Liver (tissue), 9 donors: ENCODE data around the gene TBL2. TPM values are rescaled to one million over a fixed set of nuclear protein-coding genes. Genes with fewer than 3 reads are reported as not detected.

Experiments used
- DNase-seq: peaks from one replicate; pipeline ENCODE4 v3.0.0-alpha.2; 2017; ENCODE audit warnings: low spot score
- H3K27ac ChIP-seq, 2 donors: one replicate each; pipeline ENCODE4 v1.7.0; 2013; ENCODE audit warnings: inconsistent platforms in 2 of 2, low read length in 2 of 2, control low read depth in 1 of 2, low read depth in 1 of 2, mild to moderate bottlenecking in 1 of 2
- H3K27me3 ChIP-seq, 4 donors: one replicate each; pipeline versions ENCODE4 v1.6.1 to v1.7.0; 2013; ENCODE audit warnings: low read length in 3 of 4, inconsistent platforms in 1 of 4, mild to moderate bottlenecking in 1 of 4, moderate library complexity in 1 of 4; ENCODE audit not compliant: control insufficient read depth in 4 of 4, insufficient read depth in 4 of 4
- H3K36me3 ChIP-seq, 4 donors: one replicate each; pipeline versions ENCODE4 v1.6.1 to v1.7.0; 2013; ENCODE audit warnings: low read length in 3 of 4, mild to moderate bottlenecking in 3 of 4, low read depth in 1 of 4, moderate library complexity in 1 of 4; ENCODE audit not compliant: control insufficient read depth in 4 of 4, insufficient read depth in 3 of 4
- H3K4me1 ChIP-seq, 4 donors: one replicate each; pipeline versions ENCODE4 v1.6.1 to v1.7.0; 2013; ENCODE audit warnings: low read length in 3 of 4, mild to moderate bottlenecking in 3 of 4, moderate library complexity in 1 of 4; ENCODE audit not compliant: control insufficient read depth in 4 of 4, insufficient read depth in 4 of 4
- H3K4me3 ChIP-seq, 3 donors: one replicate each; pipeline versions ENCODE4 v1.6.1 to v1.7.0; 2013; ENCODE audit warnings: low read length in 3 of 3, control low read depth in 1 of 3, low read depth in 1 of 3, mild to moderate bottlenecking in 1 of 3
- H3K9ac ChIP-seq, 2 donors: one replicate each; pipeline ENCODE4 v1.7.0; 2013; ENCODE audit warnings: low read length in 2 of 2, mild to moderate bottlenecking in 2 of 2, moderate library complexity in 2 of 2, control low read depth in 1 of 2, low read depth in 1 of 2
- H3K9me3 ChIP-seq, 4 donors: one replicate each; pipeline versions ENCODE4 v1.6.1 to v1.7.0; 2013; ENCODE audit warnings: low read length in 3 of 4; ENCODE audit not compliant: control insufficient read depth in 4 of 4
- CTCF ChIP-seq: fragments of 150-350 bp; IDR thresholded peaks from 2 replicates; pipeline ENCODE4 v1.5.1; 2017; ENCODE audit warnings: improper control_type of control experiment, low read depth, low read length; ENCODE audit not compliant: missing input control
- EGR1 ChIP-seq, 2 donors: IDR thresholded peaks; 2 replicates each; pipeline ENCODE4 v1.6.1; 2016 to 2018; ENCODE audit warnings: antibody characterized with exemption in 2 of 2, low read depth in 2 of 2
- FOXA1 ChIP-seq: IDR thresholded peaks from 2 replicates; pipeline ENCODE4 v1.6.1; 2016; ENCODE audit warnings: antibody characterized with exemption
- FOXA2 ChIP-seq: IDR thresholded peaks from 2 replicates; pipeline ENCODE4 v1.6.1; 2016; ENCODE audit warnings: antibody characterized with exemption
- GABPA ChIP-seq, 2 donors: IDR thresholded peaks in 1 of 2; conservative IDR thresholded peaks in 1 of 2; 2 replicates each; pipeline ENCODE4 v1.6.1; 2016; ENCODE audit warnings: antibody characterized with exemption in 2 of 2, mild to moderate bottlenecking in 1 of 2, moderate library complexity in 1 of 2
- HNF4A ChIP-seq, 2 donors: conservative IDR thresholded peaks; 2 replicates each; pipeline ENCODE4 v1.6.1; 2016; ENCODE audit warnings: antibody characterized with exemption in 2 of 2, mild to moderate bottlenecking in 2 of 2
- HNF4G ChIP-seq: IDR thresholded peaks from 2 replicates; pipeline ENCODE4 v1.6.1; 2016; ENCODE audit warnings: antibody characterized with exemption
- JUND ChIP-seq, 2 donors: IDR thresholded peaks; 2 replicates each; pipeline ENCODE4 v1.6.1; 2016; ENCODE audit warnings: antibody characterized with exemption in 2 of 2
- NR2F2 ChIP-seq: IDR thresholded peaks from 2 replicates; pipeline ENCODE4 v1.6.1; 2016; ENCODE audit warnings: antibody characterized with exemption
- RAD21 ChIP-seq, 2 donors: IDR thresholded peaks; 2 replicates each; pipeline ENCODE4 v1.6.1; 2016; ENCODE audit warnings: antibody characterized with exemption in 2 of 2, mild to moderate bottlenecking in 2 of 2
- RXRA ChIP-seq, 2 donors: IDR thresholded peaks; 2 replicates each; pipeline ENCODE4 v1.6.1; 2017 to 2018; ENCODE audit warnings: antibody characterized with exemption in 2 of 2, mild to moderate bottlenecking in 1 of 2
- SP1 ChIP-seq: IDR thresholded peaks from 2 replicates; pipeline ENCODE4 v1.6.1; 2018; ENCODE audit warnings: antibody characterized with exemption, mild to moderate bottlenecking
- TAF1 ChIP-seq: conservative IDR thresholded peaks from 2 replicates; pipeline ENCODE4 v1.6.1; 2016; ENCODE audit warnings: antibody characterized with exemption, mild to moderate bottlenecking
- YY1 ChIP-seq: IDR thresholded peaks from 2 replicates; pipeline ENCODE4 v1.6.1; 2016; ENCODE audit warnings: antibody characterized with exemption, mild to moderate bottlenecking
- ZBTB33 ChIP-seq: IDR thresholded peaks from 2 replicates; pipeline ENCODE4 v1.6.1; 2016; ENCODE audit warnings: antibody characterized with exemption
- WGBS: extraction: QIAGEN DNeasy Blood & Tissue Kit; methylation state at CpG from one replicate; pipeline ENCODE4 v1.1.7; 2013; 5-methylcytosine and 5-hydroxymethylcytosine counted together
- polyA plus RNA-seq, 2 donors: library from polyadenylated mRNA; stranded (reverse) in 1 of 2; unstranded in 1 of 2; fragments of 200-250 nt in 1 of 2; fragments of >200 nt in 1 of 2; fragmentation: Nextera tagmentation in 1 of 2; extraction: Ambion mirVana in 1 of 2; gene quantifications; one replicate each; pipeline versions ENCODE4 v1.2.1 to v1.2.3, GENCODE V29; 2013 to 2015
- total RNA-seq, 2 donors: library from RNA; depleted of rRNA; stranded (reverse); fragments of >200 nt; gene quantifications; one replicate each; pipeline ENCODE4 v1.2.3, GENCODE V29; 2014
- TF ChIP-seq, protein P1 (sequence below): IDR thresholded peaks from 2 replicates; pipeline ENCODE4 v1.6.1; 2016; ENCODE audit warnings: antibody characterized with exemption
- TF ChIP-seq, protein P2 (sequence below): IDR thresholded peaks from 2 replicates; pipeline ENCODE4 v1.6.1; 2016; ENCODE audit warnings: antibody characterized with exemption
- TF ChIP-seq, protein P3 (sequence below): IDR thresholded peaks from 2 replicates; pipeline ENCODE4 v1.6.1; 2016; ENCODE audit warnings: antibody characterized with exemption, mild to moderate bottlenecking
- donor health status: healthy.
- donor health status: healthy.
- donor health status: healthy.
- donor health status: healthy.
- donor health status: healthy.

The TBL2 gene
- total and polyA plus RNA-seq, 4 donors: 10.9 to 36.6 (median 19.0) TPM

DNA sequence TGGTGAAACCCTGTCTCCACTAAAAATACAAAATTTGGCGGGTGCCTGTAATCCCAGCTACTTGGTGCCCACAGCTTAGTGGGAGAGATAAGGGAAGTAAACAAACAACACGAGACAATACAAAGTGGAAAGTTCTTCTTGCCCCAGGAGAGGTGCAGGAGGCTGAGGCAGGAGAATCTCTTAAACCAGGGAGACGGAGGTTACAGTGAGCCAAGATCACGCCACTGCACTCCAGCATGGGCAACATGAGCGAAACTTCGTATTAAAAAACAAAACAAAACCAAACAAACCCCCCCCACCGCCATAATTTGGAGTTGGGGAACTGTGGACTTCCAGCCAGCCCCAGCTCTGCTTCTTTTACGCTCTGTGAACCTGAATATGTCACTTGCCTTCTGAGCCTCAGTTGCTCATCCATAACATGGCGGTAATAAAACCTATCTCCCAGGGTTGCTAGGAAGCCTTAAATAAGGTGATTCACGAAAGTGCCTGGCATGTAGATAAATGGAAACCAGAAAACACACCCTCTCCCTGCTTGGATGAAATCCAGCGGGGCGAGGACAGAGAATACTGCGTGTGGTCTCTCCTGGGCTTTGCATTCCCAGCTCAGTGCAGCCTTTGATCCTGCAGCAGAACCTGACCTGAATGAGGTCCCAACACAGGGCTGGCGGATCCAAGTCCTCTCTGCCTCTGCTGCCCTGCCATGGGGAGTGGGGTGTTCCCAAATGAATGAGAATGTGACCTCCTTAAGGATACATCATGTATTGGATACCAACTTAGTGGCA, 35.8 kb upstream of the TBL2 start:
- Histone ChIP-seq H3K9ac (no peak overlapping the region), H3K27ac (peak overlapping the region; percentile 77 to 90), H3K36me3 (peaks cover 6 to 16% (median 10%) of the 10 kb centered on the region in 4 donors), H3K4me3 (no peak overlapping the region), H3K4me1 (peaks cover 38 to 97% (median 85%) of the 10 kb centered on the region in 4 donors), H3K9me3 (no peaks in the 10 kb centered on the region), H3K27me3 (no peaks in the 10 kb centered on the region)
- peak; percentile 23 for TF ChIP-seq SP1
- TF ChIP-seq, protein P1, sequence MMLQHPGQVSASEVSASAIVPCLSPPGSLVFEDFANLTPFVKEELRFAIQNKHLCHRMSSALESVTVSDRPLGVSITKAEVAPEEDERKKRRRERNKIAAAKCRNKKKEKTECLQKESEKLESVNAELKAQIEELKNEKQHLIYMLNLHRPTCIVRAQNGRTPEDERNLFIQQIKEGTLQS: no peak
- no peak for TF ChIP-seq GABPA (IDR thresholded peaks at IDR 0.05 in 1 of 2, conservative IDR thresholded peaks at IDR 0.05 in 1 of 2)
- no peak for TF ChIP-seq FOXA2
- no peak for TF ChIP-seq CTCF
- peak; percentile 5 for TF ChIP-seq YY1
- TF ChIP-seq JUND (IDR thresholded peaks at IDR 0.05): peak in 1 of 2 donors; percentile 8
- TF ChIP-seq RXRA (IDR thresholded peaks at IDR 0.05): no peak
- no peak for TF ChIP-seq TAF1
- TF ChIP-seq HNF4G: peak; percentile 1
- no peak for TF ChIP-seq FOXA1
- TF ChIP-seq, protein P2, sequence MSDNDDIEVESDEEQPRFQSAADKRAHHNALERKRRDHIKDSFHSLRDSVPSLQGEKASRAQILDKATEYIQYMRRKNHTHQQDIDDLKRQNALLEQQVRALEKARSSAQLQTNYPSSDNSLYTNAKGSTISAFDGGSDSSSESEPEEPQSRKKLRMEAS: peak; percentile 15
- peak; percentile 36 to 55 for TF ChIP-seq HNF4A (conservative IDR thresholded peaks at IDR 0.05)
- TF ChIP-seq EGR1 (IDR thresholded peaks at IDR 0.05; ENCODE audit: low read depth in 2 of 2): no peak
- 35% methylated on average over 14 of the region's 14 CpGs for WGBS
- DNase-seq: no peak

DNA sequence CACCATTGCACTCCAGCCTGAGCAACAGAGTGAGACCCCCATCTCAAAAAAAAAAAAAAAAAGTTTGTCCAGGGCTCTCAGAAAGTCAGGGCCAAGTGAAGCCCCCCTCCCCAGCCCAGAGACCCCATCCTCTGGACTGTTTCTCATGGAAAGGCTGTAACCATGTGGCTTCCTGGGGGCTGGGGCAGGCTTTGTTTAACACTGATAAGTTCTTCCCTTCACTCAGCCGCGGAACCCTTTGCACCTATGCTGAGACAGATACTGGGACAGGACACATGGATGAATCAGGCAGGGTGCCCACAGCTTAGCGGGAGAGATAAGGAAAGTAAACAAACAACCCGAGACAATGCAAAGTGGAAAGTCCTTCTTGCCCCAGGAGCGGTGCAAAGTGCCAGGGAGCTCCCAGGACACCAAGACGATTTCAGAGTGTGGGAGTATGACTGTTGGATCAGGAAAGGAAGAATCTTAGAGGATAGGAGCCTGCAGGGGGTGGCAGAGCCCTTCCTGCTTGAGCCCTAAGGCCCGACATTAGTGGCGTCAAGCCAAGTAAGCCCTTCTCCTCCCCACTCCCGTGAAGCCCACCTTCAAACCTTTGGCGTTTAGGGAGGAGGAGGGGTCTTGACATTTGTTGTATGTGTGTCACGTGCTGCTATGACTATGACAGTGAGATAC, 34.4 kb upstream of the TBL2 start:
- H3K27ac ChIP-seq: peak overlapping the region; percentile 77 to 90
- peaks cover 32 to 91% (median 80%) of the 10 kb centered on the region in 4 donors for H3K4me1 ChIP-seq
- H3K9me3 ChIP-seq: no peaks in the 10 kb centered on the region
- peak; percentile 66 for DNase-seq
- WGBS: 6% methylated on average over 11 of the region's 11 CpGs
- no peaks in the 10 kb centered on the region for H3K27me3 ChIP-seq
- H3K9ac ChIP-seq: no peak overlapping the region
- peaks cover 7 to 10% (median 9%) of the 10 kb centered on the region in 4 donors for H3K36me3 ChIP-seq
- H3K4me3 ChIP-seq: no peak overlapping the region
- TF ChIP-seq HNF4G: peak; percentile 92
- TF ChIP-seq FOXA1: peak; percentile 92
- peak; percentile 88 to 96 for TF ChIP-seq RXRA (IDR thresholded peaks at IDR 0.05)
- peak; percentile 55 to 64 for TF ChIP-seq RAD21 (IDR thresholded peaks at IDR 0.05)
- TF ChIP-seq SP1: peak; percentile 94
- TF ChIP-seq NR2F2: peak; percentile 32
- peak; percentile 64 for TF ChIP-seq YY1
- TF ChIP-seq TAF1: no peak
- TF ChIP-seq EGR1 (IDR thresholded peaks at IDR 0.05; ENCODE audit: low read depth in 2 of 2): peak in 1 of 2 donors; percentile 41
- TF ChIP-seq, protein P3, sequence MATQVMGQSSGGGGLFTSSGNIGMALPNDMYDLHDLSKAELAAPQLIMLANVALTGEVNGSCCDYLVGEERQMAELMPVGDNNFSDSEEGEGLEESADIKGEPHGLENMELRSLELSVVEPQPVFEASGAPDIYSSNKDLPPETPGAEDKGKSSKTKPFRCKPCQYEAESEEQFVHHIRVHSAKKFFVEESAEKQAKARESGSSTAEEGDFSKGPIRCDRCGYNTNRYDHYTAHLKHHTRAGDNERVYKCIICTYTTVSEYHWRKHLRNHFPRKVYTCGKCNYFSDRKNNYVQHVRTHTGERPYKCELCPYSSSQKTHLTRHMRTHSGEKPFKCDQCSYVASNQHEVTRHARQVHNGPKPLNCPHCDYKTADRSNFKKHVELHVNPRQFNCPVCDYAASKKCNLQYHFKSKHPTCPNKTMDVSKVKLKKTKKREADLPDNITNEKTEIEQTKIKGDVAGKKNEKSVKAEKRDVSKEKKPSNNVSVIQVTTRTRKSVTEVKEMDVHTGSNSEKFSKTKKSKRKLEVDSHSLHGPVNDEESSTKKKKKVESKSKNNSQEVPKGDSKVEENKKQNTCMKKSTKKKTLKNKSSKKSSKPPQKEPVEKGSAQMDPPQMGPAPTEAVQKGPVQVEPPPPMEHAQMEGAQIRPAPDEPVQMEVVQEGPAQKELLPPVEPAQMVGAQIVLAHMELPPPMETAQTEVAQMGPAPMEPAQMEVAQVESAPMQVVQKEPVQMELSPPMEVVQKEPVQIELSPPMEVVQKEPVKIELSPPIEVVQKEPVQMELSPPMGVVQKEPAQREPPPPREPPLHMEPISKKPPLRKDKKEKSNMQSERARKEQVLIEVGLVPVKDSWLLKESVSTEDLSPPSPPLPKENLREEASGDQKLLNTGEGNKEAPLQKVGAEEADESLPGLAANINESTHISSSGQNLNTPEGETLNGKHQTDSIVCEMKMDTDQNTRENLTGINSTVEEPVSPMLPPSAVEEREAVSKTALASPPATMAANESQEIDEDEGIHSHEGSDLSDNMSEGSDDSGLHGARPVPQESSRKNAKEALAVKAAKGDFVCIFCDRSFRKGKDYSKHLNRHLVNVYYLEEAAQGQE: peak; percentile 69
- peak; percentile 82 for TF ChIP-seq ZBTB33
- no peak for TF ChIP-seq CTCF
- TF ChIP-seq, protein P2: peak; percentile 93
- TF ChIP-seq, protein P1: no peak
- TF ChIP-seq JUND (IDR thresholded peaks at IDR 0.05): peak; percentile 51 to 87
